GM18507 (cell line): Measurements from ENCODE around the gene KCNMA1.
"Not testable (repeated sequence)": the region's sequence is repeated elsewhere in the genome, so short reads cannot be mapped to it uniquely, and the experiment has no call there.

ENCODE experiments used
- DNase-seq: peaks from one replicate; pipeline ENCODE4 v3.0.0; 2011; ENCODE audit warnings: low read depth; ENCODE audit not compliant: insufficient read length; ENCODE audit errors: extremely low spot score
- FAIRE-seq: peaks from 2 replicates; lab custom pipeline; 2011; peaks lifted over from hg19 to GRCh38; lab: Jason Lieb, UNC

Gene KCNMA1

DNA sequence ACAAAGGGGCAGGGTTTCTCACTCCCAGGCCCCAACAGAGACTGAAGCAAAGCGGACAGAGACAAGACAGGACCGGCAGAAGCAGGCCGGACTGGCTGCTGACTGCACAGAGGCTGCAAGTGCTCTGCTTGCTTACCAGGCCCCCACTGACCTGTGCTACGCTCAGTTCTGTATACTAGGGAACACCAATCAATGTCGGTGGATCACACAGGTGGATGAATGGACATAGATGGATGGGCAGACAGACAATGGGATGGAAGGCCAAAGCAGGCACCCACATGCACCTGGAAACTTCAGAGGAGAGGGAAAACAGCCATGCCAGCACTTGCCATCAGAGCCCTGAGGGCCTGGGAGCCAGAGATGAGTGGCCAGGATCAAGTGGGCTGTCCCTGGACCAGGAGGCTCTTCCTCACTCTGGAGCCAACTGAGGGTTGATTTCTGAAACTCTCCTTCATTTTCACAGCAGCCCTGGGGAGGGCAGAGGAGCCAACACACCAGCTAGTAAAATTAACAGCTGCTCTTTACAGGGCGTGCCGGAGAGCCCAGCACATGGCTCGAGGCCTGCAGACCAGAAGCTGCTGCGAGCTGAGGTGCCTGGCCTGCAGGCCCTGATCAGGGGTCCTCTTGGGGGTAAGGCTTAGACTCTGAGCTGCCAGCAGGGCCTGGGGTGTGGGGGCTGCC, 243.6 kb downstream of the KCNMA1 start:
- FAIRE-seq (no peak), DNase-seq (no peak)

DNA sequence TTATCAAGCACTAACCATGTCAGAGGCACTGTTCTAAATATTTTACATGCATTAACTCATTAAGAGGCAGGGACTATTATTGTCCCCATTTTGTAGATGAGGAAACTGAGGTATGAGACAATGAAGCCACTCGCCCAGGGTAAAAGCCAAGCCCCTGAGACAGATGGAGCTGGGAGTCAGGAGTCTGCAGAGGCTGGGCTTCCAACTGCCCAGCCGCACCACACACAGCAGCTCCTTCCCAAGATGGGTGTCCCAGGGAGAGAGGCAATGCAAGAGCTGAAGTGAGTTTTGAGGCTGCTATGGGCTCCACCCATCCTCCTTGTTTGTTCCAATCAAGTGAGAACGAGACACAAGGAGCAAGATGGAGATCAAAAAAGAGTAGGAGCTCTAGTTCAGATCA, 244.2 kb downstream of the KCNMA1 start:
- no peak for FAIRE-seq
- DNase-seq: no peak

DNA sequence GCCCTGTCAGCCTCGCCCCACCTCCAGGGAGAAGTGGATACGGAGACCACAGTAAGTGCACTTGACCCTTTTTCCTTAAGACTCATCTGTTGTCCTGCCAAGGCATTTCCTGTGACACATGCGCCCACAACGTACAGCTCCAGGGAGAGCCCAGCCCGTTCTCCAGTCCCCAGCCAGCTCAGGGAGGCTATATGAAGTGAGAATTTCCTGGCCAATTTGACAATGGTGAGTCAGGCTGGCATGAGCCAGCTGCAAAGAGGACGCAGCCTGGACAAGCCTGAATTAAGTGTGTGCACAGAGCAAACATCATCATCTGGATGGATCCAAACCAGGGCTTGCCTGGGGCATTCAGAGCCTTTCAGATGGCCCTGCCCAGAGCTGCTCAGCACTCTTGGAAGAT, 244.8 kb downstream of the KCNMA1 start:
- FAIRE-seq (no peak), DNase-seq (no peak)

DNA sequence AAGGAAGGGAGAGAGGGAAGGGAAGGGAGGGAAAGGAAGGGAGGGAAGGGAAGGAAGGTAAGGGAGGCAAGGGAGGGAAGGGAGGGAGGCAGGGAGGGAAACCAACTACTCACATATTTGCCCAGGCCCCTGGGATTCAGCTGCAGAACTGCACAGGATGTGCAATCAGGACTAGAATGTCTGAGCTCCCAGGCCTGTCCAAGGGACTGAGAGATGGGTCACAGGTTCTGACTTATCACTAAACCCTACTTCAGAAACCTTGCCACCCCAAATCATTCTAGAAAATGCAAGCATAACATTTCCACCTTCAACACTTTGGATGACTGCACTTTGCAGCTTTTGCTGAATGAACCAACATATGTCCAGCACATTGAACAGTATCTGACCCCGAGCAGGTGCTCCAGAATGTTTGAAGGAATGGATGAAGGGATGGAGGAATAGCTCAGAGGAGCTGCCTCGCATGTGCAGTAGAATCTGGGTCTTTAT, 245.3 kb downstream of the KCNMA1 start:
- DNase-seq (no peak), FAIRE-seq (no peak)

- no peak for DNase-seq
Measured at GRCh38 chr10:77391605-77392235, 245.9 kb downstream of the KCNMA1 start.

GRCh38 chr10:77390481-77390891, 247.1 kb downstream of the KCNMA1 start:
- FAIRE-seq (no peak), DNase-seq (no peak)

More at GRCh38 chr10:77391605-77392235, 245.9 kb downstream of the KCNMA1 start:
- no peak for FAIRE-seq

GRCh38 chr10:77388571-77389100, 249.0 kb downstream of the KCNMA1 start:
- DNase-seq: no peak
- FAIRE-seq: no peak

DNA sequence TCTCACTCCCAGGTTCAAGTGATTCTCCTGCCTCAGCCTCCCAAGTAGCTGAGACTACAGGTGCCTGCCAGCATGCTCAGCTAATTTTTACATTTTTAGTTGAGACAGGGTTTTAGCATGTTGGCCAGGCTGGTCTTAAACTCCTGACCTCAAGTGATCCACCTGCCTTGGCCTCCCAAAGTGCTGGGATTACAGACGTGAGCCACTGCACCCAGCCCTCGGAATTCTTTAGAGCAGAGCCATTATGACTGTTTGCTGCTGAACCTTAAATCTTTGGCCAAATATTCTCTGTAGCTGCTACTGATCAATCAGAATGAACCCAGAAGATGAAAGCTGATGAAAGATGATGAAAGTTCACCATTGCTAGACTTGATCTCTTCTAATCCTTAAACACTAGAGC, 249.9 kb downstream of the KCNMA1 start:
- FAIRE-seq, DNase-seq: not testable (repeated sequence)

GRCh38 chr10:77387247-77387646, 250.4 kb downstream of the KCNMA1 start:
- FAIRE-seq: no peak

DNA sequence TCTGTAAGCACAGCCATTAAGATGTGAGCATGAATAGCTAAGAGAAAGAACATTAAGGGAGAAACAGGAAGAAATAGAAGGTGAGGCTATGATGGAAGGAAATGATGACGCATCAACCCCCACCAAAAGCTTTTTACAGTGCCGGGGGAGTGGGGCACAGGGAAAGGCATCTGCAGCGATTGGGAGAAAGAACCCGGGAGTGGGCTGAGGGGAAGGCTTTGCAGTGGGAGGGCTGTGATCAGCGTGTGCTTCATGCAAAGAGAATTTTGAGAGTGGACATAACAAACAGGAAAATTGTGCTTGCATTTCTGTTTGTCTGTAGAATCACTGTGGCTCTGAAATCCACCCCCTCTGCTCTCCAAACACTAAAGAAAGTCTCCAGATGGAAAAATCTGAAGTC, 250.8 kb downstream of the KCNMA1 start:
- no peak for DNase-seq

More at GRCh38 chr10:77387247-77387646, 250.4 kb downstream of the KCNMA1 start:
- DNase-seq: no peak

GRCh38 chr10:77386365-77386764, 251.2 kb downstream of the KCNMA1 start:
- FAIRE-seq (no peak), DNase-seq (no peak)

More for the DNA sequence above, 250.8 kb downstream of the KCNMA1 start:
- no peak for FAIRE-seq

GRCh38 chr10:77385315-77385714, 252.3 kb downstream of the KCNMA1 start:
- DNase-seq: no peak
- no peak for FAIRE-seq

DNA sequence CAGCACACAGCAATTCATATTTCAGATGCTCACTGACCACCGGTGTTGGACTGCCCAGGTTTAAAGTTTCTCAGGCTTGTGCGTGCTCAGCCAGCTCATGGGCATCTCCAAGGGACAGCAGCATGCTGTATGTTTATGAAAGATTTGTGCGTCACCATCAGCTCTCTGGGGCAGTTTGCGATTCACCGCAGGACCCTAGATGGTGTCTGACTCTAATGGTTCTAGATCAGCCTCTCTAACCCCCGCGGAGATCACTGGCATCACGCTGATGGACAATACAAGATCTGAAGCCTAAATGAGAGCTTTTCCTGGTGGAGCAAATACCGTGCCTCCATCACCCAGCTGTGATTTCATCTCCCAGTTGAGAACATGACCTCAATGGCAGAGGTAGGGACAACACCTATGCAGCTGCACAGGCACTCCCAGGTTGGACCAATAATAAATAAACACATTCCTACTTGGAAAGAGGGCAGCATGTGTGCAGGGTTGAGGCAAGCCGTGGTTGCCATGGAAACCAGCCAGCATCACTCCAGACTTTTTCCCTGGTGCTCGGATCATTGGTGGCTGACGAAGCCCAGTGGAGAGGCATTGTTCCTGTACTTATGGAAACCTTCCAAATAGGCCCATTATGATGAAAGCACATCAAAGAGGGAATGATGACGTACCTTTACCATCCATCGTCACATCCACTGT, 253.6 kb downstream of the KCNMA1 start:
- no peak for DNase-seq
- no peak for FAIRE-seq

DNA sequence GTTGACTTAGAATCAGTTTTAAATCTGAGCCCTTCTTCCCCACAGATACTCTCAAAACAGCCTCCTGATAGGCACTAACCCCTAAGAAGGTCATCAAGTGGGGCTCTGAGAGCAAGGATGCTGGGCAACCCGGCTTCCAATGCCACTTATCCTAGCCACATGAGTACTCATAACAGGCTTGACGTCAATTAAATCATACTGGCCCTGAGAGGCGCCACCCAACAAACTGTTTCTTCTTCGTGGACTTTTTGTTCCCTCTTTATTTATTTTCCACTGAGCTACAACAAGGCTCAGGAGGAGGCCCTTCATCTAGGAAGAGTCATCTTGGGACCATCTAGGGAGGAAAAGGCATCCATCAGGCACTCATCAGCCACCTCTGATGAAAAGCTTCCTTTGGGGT, 255.9 kb downstream of the KCNMA1 start:
- no peak for DNase-seq
- no peak for FAIRE-seq

- no peak for FAIRE-seq
Measured at GRCh38 chr10:77380723-77381122, 256.9 kb downstream of the KCNMA1 start.

GRCh38 chr10:77380191-77380590, 257.4 kb downstream of the KCNMA1 start:
- FAIRE-seq (no peak), DNase-seq (no peak)

More at GRCh38 chr10:77380723-77381122, 256.9 kb downstream of the KCNMA1 start:
- DNase-seq: no peak

- DNase-seq (no peak), FAIRE-seq (no peak)
Measured at GRCh38 chr10:77378366-77379349, 258.9 kb downstream of the KCNMA1 start.

GRCh38 chr10:77377678-77378352, 259.8 kb downstream of the KCNMA1 start:
- no peak for DNase-seq
- FAIRE-seq: no peak

DNA sequence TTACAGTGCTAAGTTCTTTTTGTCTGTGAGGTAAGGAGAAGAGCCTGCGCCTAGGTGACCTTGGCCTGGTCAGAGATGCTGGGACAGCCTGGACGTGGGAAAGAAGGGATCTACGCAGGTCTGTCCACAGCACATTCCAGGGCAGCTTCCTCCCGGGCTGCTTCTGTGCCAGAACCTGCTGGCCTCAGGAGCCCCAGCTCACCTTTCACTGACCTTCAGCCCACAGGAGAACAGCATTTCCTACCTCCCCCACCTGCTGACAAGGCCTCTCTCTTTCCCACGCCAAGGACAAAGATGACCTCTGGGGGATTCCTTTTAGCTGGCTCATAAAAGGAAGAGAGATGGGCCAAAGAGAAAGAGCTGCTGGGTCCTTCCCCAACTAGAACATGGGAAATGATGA, 260.6 kb downstream of the KCNMA1 start:
- DNase-seq (no peak), FAIRE-seq (no peak)
